ENCODE data around the gene ASB2. TPM values are rescaled to one million over a fixed set of nuclear protein-coding genes. Genes with fewer than 3 reads are reported as not detected.

ASB2 gene
- total RNA-seq, 1 donor from 2014 or later, result 1.2 TPM

DNA sequence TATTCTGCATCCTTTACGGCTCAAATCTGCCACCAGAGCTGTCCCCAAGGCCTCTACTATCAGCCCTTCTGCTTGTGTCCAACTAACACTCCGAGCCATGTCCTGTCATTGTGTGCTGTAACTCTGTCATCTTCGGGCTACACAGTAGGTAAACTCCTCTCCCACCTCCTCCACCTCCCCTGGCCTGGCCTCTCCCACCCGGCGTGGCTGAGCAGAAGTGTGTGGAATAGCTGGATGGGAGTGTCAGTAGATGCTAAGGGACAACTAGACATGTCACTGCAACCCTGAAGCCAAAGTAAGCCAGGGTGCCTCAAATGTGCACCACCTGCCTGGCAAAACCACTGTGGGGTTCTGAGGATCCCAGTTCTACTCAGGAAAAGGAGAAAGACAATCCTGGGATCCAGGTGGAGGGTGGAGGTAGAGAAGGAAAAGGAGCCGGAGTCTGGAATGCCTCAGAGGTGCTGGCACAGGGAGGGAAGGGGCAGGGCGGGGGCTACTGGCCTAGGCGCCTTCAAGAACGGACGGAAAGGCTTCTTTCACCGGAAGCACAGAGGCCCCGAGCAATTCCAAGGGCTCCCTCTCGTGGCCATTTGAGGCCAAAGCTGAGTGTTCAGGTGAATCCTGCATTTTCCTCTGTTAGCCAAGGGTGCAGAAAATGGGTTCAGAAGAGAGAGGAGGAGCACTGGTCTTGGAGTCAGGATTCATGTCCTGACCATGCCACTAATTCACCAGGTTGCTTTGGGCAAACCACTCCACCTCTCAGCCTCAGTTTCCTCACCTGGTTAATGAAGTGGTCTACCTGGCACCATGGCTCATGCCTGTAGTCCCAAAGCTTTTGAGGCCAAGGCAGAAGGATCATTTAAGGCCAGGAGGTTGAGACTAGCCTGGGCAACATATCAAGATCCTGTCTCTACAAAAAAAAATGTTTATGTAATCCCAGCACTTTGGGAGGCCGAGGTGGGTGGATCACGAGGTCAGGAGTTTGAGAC is 69.7 kb downstream of the ASB2 start:
- Mint-ChIP-seq H3K9me3 (no peaks in the 10 kb centered on the region), H3K4me3 (no peak overlapping the region), H3K4me1 (peaks cover 2% of the 10 kb centered on the region), H3K27ac (no peak overlapping the region), H3K36me3 (no peaks in the 10 kb centered on the region), H3K27me3 (ENCODE audit: low read depth) (peaks cover 19% of the 10 kb centered on the region)
- DNase-seq (ENCODE audit: low spot score in 2 of 2, unreplicated experiment in 2 of 2), result peak in 1 of 2 experiments; percentile 59
- TF ChIP-seq, protein P1, sequence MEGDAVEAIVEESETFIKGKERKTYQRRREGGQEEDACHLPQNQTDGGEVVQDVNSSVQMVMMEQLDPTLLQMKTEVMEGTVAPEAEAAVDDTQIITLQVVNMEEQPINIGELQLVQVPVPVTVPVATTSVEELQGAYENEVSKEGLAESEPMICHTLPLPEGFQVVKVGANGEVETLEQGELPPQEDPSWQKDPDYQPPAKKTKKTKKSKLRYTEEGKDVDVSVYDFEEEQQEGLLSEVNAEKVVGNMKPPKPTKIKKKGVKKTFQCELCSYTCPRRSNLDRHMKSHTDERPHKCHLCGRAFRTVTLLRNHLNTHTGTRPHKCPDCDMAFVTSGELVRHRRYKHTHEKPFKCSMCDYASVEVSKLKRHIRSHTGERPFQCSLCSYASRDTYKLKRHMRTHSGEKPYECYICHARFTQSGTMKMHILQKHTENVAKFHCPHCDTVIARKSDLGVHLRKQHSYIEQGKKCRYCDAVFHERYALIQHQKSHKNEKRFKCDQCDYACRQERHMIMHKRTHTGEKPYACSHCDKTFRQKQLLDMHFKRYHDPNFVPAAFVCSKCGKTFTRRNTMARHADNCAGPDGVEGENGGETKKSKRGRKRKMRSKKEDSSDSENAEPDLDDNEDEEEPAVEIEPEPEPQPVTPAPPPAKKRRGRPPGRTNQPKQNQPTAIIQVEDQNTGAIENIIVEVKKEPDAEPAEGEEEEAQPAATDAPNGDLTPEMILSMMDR (IDR thresholded peaks at IDR 0.05; ENCODE audit: unreplicated experiment), result peak; percentile 69

DNA sequence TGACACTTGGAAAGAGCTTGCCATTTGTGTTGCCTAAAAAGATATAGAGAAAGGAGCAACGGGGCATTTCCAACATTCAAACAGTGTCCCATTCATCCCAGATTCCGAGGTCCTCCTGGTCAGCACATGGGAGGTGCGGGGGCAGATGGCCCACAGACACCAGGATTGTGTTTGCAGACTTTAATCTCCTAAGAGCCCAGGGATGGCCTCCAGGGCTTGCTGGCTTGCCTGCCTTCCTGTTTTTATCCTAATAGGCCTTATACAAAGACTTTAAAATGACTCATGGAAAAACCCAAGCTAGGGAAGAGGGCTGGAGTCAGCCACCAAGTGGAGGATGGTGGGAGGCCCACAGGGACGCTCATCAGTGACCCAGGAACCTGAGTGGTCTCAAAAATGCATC is 70.7 kb downstream of the ASB2 start:
- H3K4me1 Mint-ChIP-seq, result peaks cover 2% of the 10 kb centered on the region
- peaks cover 19% of the 10 kb centered on the region for H3K27me3 Mint-ChIP-seq (ENCODE audit: low read depth)
- DNase-seq (ENCODE audit: low spot score in 2 of 2, unreplicated experiment in 2 of 2), result no peak
- no peaks in the 10 kb centered on the region for H3K9me3 Mint-ChIP-seq
- no peak overlapping the region for H3K27ac Mint-ChIP-seq
- H3K36me3 Mint-ChIP-seq, result no peaks in the 10 kb centered on the region
- TF ChIP-seq, protein P1 (IDR thresholded peaks at IDR 0.05; ENCODE audit: unreplicated experiment), result no peak
- no peak overlapping the region for H3K4me3 Mint-ChIP-seq

DNA sequence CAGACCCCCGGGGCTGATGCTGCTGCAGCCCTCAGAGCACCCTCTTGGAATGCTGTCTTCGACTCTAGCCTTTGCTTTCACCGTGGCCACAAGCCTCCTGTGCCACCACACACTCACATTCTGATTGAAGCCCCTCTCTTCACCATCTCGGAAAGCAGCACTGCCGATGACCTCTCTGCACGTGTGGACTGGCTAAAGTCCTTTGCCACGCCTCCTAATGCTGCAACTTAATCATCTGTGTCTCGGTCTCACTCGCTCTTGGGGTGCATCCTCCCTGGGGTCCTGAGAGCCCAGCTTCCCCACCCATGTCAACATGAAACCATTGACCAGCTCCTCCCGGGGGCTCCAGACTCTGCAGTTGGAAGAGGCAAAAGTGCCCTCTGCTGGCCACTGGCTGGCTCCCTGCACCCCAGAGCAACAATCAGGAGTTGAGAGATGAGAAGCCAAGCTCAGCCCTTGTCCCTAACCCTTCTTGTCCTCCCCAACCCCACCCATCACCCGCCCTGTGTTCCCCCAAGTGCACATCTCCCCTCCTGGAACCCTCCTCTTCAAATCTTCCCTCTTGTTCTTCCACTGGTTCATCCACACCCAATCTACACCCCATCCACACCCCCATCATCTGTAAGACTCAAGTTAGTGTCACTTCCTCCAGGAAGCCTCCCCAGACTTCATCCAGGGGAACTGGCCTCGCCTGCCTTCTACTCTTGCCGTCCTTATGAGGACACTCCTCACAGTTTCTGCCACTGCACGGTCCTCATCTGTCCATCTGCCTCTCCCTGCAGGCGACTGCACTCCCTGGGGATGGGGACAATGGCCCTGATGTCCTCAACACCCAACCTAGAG is 72.8 kb downstream of the ASB2 start:
- Mint-ChIP-seq H3K4me1 (peaks cover 2% of the 10 kb centered on the region), H3K27ac (no peak overlapping the region)
- DNase-seq (ENCODE audit: low spot score in 2 of 2, unreplicated experiment in 2 of 2), result no peak

DNA sequence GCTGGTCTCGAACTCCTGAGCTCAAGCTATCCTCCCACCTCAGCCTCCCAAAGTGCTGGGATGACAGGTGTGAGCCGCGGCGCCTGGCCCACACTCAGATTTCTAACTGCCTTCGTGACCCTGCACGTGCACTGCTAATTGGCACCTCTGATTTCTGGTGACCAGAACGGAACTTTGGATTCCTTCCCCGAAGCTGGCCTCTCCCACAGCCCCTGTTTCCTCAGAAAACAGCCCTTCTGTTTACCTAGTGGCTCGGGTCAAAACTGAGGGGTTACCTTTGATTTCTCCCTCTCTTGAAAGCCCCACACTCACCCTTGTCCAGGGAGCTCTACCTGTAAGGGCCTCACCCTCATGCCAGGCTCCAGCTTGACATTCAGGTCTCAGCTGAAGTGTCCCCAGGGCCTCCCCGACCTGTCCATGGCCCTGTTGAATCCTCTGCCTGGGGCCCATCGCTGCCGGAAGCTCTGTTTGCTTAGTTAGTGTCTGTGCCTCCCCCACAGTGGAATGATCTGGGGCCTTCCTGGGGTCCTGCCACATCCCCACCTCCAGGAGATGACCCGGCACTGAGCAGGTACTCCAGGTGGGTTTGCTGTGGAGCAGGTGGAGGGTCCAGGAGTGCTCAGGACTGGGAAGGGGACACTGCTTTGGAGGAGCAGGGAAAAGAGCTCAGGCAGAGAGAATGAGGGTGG is 73.6 kb downstream of the ASB2 start:
- Mint-ChIP-seq H3K9me3 (no peaks in the 10 kb centered on the region), H3K4me1 (peaks cover 2% of the 10 kb centered on the region), H3K27me3 (ENCODE audit: low read depth) (peaks cover 17% of the 10 kb centered on the region), H3K36me3 (no peaks in the 10 kb centered on the region), H3K4me3 (no peak overlapping the region), H3K27ac (no peak overlapping the region)
- TF ChIP-seq, protein P1 (IDR thresholded peaks at IDR 0.05; ENCODE audit: unreplicated experiment), result no peak
- no peak for DNase-seq (ENCODE audit: low spot score in 2 of 2, unreplicated experiment in 2 of 2)

More for the DNA sequence above, 72.8 kb downstream of the ASB2 start:
- TF ChIP-seq, protein P1 (IDR thresholded peaks at IDR 0.05; ENCODE audit: unreplicated experiment), result no peak
- H3K9me3 Mint-ChIP-seq, result no peaks in the 10 kb centered on the region
- peaks cover 18% of the 10 kb centered on the region for H3K27me3 Mint-ChIP-seq (ENCODE audit: low read depth)
- H3K36me3 Mint-ChIP-seq, result no peaks in the 10 kb centered on the region
- H3K4me3 Mint-ChIP-seq, result no peak overlapping the region

DNA sequence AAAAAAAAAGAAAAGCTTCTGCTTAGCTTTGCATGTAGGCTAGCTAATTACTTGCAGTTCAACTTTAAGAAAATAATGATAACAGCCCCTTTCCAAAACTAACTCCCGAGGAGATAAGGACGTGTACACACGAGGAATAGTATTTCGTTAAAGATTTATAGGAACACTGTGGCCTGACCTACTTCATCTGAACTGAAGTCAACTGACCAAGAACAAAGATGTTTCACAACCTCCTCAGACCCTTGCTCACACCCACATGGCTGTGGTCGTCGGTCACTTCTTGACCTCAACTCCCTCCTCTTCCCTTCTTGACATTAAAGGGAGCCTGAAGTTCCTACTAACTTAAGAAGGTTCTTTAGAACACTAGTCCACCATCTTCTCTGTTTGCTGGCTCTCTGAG is 74.6 kb downstream of the ASB2 start:
- Mint-ChIP-seq H3K9me3 (no peaks in the 10 kb centered on the region), H3K4me1 (peaks cover 2% of the 10 kb centered on the region), H3K27ac (no peak overlapping the region), H3K36me3 (no peaks in the 10 kb centered on the region), H3K27me3 (ENCODE audit: low read depth) (peaks cover 17% of the 10 kb centered on the region), H3K4me3 (no peak overlapping the region)
- TF ChIP-seq, protein P1 (IDR thresholded peaks at IDR 0.05; ENCODE audit: unreplicated experiment), result no peak
- no peak for DNase-seq (ENCODE audit: low spot score in 2 of 2, unreplicated experiment in 2 of 2)
